Calu3 (cell line): ENCODE data around the gene BANK1. TPM values are rescaled to one million over a fixed set of nuclear protein-coding genes. Genes with fewer than 3 reads are reported as not detected.

Experiments used
- BruUV-seq: library from RNA; stranded (reverse); fragments of 400-500 nt; replicated peaks from 2 replicates; lab custom pipeline; 2021; lab: Mats Ljungman, UMichigan
- CTCF ChIA-PET: fragments of 300-600 bp; sonication (Branson Sonifier 250); formaldehyde crosslinking; loops from one replicate; lab custom pipeline; 2022; ENCODE audit warnings: antibody characterized with exemption; lab: Charles Lee
- DNase-seq: peaks from one replicate; pipeline ENCODE4 v3.0.0; 2022
- H3K27ac Mint-ChIP-seq: one replicate; pipeline ENCODE4 v1.8.0; 2022; ENCODE audit warnings: mixed read lengths; ENCODE audit not compliant: unreplicated experiment
- H3K27me3 Mint-ChIP-seq: one replicate; pipeline ENCODE4 v1.8.0; 2022; ENCODE audit warnings: mixed read lengths; ENCODE audit not compliant: unreplicated experiment
- H3K36me3 Mint-ChIP-seq: one replicate; pipeline ENCODE4 v1.8.0; 2022; ENCODE audit warnings: mild to moderate bottlenecking, moderate library complexity, mixed read lengths; ENCODE audit not compliant: insufficient read depth, unreplicated experiment
- H3K4me1 Mint-ChIP-seq: one replicate; pipeline ENCODE4 v1.8.0; 2022; ENCODE audit warnings: mild to moderate bottlenecking, low read depth, mixed read lengths; ENCODE audit not compliant: unreplicated experiment
- H3K4me3 Mint-ChIP-seq: one replicate; pipeline ENCODE4 v1.8.0; 2022; ENCODE audit warnings: mild to moderate bottlenecking, low read depth, moderate library complexity, mixed read lengths; ENCODE audit not compliant: unreplicated experiment
- H3K9me3 Mint-ChIP-seq: one replicate; pipeline ENCODE4 v1.8.0; 2022; ENCODE audit warnings: low read depth, mixed read lengths; ENCODE audit not compliant: unreplicated experiment
- intact Hi-C: fragments of 100-400 bp; cut with micrococcal nuclease; formaldehyde crosslinking; loops from one replicate; pipeline ENCODE4 v1.10.0; 2022; ENCODE audit not compliant: unreplicated experiment
- total RNA-seq: library from RNA; stranded (reverse); gene quantifications from 2 replicates; pipeline ENCODE4 v1.2.3, GENCODE V29; 2022
- TF ChIP-seq, protein P1 (sequence below): fragments of 200-600 bp; IDR thresholded peaks from one replicate; pipeline ENCODE4 v1.8.0; 2022; ENCODE audit warnings: antibody characterized with exemption; ENCODE audit not compliant: unreplicated experiment

Gene BANK1
- total RNA-seq, 1 experiment from 2014 or later, result 6.4 TPM

DNA sequence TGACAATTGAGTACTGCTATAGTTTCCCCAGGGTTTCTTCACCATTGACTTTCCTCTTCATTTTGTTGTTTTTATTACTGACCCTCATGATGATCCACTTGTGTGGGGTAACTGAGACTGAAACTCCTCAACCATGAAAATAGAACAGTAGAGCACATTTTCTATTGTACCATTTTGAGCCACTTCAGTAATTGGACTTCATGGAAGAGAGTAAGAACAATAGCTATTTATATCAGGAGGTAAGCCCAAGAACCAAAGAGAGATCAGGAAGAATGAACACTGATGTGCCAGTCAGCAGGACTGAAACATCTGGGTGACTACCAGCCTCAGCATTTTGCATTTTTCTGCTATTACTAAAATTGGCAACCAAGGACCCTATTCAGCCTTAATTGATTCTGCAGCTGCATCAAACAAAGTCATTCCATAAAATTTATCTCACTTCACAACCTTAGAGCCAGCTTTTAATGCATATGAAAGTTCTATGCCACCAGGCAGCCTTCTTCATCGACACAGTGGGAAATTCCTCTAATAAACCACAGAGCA lies 151.4 kb downstream of the BANK1 start:
- no peaks in the 10 kb centered on the region for H3K9me3 Mint-ChIP-seq
- DNase-seq, result no peak

DNA sequence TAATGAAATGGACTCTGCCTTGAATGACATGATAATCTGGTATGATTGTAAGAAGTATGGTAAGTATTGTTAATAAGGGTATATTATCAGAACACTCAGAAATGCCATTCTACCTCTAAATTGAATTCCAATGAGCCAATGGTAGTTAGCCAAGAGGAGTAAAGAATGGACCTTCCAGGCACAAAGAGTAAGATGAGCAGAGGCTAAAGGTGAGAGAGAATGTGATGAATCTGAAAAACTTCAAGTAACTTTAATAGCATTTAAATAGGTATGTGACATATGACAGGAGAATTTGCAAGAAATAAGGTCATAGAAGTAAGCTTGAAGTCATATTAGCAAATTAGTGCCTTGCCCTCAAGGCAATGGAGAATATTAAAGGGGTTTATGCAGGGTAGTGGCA lies 152.4 kb downstream of the BANK1 start:
- DNase-seq, result no peak
- Mint-ChIP-seq H3K4me3 (no peak overlapping the region), H3K27ac (no peak overlapping the region), H3K36me3 (no peaks in the 10 kb centered on the region), H3K27me3 (no peaks in the 10 kb centered on the region), H3K9me3 (no peaks in the 10 kb centered on the region), H3K4me1 (no peaks in the 10 kb centered on the region)
- CTCF ChIA-PET, result no interaction called here
- no TSS peak for BruUV-seq
- TF ChIP-seq, protein P1, sequence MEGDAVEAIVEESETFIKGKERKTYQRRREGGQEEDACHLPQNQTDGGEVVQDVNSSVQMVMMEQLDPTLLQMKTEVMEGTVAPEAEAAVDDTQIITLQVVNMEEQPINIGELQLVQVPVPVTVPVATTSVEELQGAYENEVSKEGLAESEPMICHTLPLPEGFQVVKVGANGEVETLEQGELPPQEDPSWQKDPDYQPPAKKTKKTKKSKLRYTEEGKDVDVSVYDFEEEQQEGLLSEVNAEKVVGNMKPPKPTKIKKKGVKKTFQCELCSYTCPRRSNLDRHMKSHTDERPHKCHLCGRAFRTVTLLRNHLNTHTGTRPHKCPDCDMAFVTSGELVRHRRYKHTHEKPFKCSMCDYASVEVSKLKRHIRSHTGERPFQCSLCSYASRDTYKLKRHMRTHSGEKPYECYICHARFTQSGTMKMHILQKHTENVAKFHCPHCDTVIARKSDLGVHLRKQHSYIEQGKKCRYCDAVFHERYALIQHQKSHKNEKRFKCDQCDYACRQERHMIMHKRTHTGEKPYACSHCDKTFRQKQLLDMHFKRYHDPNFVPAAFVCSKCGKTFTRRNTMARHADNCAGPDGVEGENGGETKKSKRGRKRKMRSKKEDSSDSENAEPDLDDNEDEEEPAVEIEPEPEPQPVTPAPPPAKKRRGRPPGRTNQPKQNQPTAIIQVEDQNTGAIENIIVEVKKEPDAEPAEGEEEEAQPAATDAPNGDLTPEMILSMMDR, result no peak
- intact Hi-C loops, result no loop called here

More for the DNA sequence above, 151.4 kb downstream of the BANK1 start:
- H3K4me3 Mint-ChIP-seq, result no peak overlapping the region
- CTCF ChIA-PET, result interaction anchor here (0.6 kb wide), 1 partner anchor 387 kb away, joined by 4 read pairs; no protein-coding TSS in a partner anchor
- H3K27me3 Mint-ChIP-seq, result no peaks in the 10 kb centered on the region
- BruUV-seq, result no TSS peak
- no peaks in the 10 kb centered on the region for H3K36me3 Mint-ChIP-seq
- intact Hi-C loops, result no loop called here
- H3K27ac Mint-ChIP-seq, result no peak overlapping the region
- TF ChIP-seq, protein P1, result no peak
- H3K4me1 Mint-ChIP-seq, result no peaks in the 10 kb centered on the region

DNA sequence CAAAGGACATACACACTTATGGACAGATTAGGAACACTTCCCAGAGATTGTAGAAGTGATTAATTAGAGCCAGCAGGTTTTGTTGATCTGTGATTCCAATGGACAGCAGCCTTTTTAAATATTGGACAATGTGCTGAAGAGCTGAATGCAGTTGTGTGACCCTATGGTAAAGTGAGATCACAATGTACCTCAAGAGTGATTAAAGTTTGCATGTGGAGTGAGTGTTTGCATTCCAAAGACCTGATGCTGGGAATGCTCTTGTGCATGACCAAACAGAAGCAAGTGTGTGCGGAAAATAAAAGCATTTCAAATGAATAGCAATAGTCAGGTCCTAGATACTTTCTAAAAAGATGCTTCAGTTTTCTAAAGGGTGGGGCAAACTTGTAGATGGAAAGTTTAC lies 154.1 kb downstream of the BANK1 start:
- TF ChIP-seq, protein P1, result no peak
- no peak overlapping the region for H3K27ac Mint-ChIP-seq
- no peaks in the 10 kb centered on the region for H3K36me3 Mint-ChIP-seq
- no TSS peak for BruUV-seq
- H3K4me1 Mint-ChIP-seq, result no peaks in the 10 kb centered on the region
- CTCF ChIA-PET, result no interaction called here
- intact Hi-C loops, result no loop called here
- no peaks in the 10 kb centered on the region for H3K9me3 Mint-ChIP-seq
- no peak for DNase-seq
- H3K4me3 Mint-ChIP-seq, result no peak overlapping the region
- H3K27me3 Mint-ChIP-seq, result no peaks in the 10 kb centered on the region

DNA sequence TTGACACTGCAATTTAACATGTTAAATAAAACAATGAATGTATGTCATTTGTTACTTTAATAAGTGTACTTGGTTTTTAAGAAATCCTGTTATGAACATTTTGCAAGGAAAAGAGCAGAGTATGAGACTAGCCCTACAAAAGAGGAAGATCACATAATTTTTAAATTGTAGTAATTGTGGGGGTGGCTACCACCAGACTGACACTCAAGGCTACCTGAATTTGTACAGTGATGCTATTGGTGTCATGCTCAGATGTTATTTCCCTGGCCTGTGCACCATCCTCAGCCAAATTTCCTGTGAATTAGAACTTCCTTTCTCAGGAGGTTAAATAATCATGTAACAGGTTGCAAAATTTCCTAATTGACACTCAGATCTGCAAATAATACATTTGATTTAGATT lies 157.5 kb downstream of the BANK1 start:
- Mint-ChIP-seq H3K27me3 (no peaks in the 10 kb centered on the region), H3K4me3 (no peak overlapping the region), H3K9me3 (no peaks in the 10 kb centered on the region), H3K36me3 (no peaks in the 10 kb centered on the region), H3K27ac (no peak overlapping the region), H3K4me1 (no peaks in the 10 kb centered on the region)
- BruUV-seq, result no TSS peak
- CTCF ChIA-PET, result no interaction called here
- TF ChIP-seq, protein P1, result no peak
- intact Hi-C loops, result no loop called here
- DNase-seq, result no peak
